OCI-LY7 (cell line): ENCODE data around the gene RNASET2.

Experiments used
- CTCF ChIP-seq: fragments of 200-600 bp; sonication (generic); conservative IDR thresholded peaks from 2 replicates; pipeline ENCODE4 v1.5.1; 2014; ENCODE audit warnings: mild to moderate bottlenecking, antibody characterized with exemption, low read length, moderate library complexity, mixed read lengths
- EZH2phosphoT487 ChIP-seq: fragments of 200-600 bp; sonication (generic); IDR thresholded peaks from 2 replicates; pipeline ENCODE4 v1.6.1; 2018; ENCODE audit warnings: low read depth, borderline replicate concordance, mild to moderate bottlenecking, mixed run types, antibody characterized with exemption, low read length, moderate library complexity, mixed read lengths

- TF ChIP-seq CTCF (no peak), EZH2phosphoT487 (no peak)
These were observed 50.7 kb downstream of the RNASET2 start for GRCh38 chr6:166905505-166906134.
